Thyroid gland (tissue), 4 donors: ENCODE results near the gene WNT7B. TPM values are rescaled to one million over a fixed set of nuclear protein-coding genes. Genes with fewer than 3 reads are reported as not detected.

Experiments
- DNase-seq, 2 donors: peaks; one replicate each; pipeline ENCODE4 v3.0.0-alpha.2; 2019
- H3K27ac ChIP-seq, 3 donors: fragments of 200-600 bp; sonication (generic); 1 replicate in 2 of 3; 2 replicates in 1 of 3; pipeline ENCODE4 v1.5.1; 2016 to 2019; ENCODE audit warnings: mild to moderate bottlenecking in 1 of 3, moderate library complexity in 1 of 3
- H3K27me3 ChIP-seq: fragments of 200-600 bp; sonication (generic); one replicate; pipeline ENCODE4 v1.5.1; 2019
- H3K36me3 ChIP-seq, 2 donors: fragments of 200-600 bp; sonication (generic); one replicate each; pipeline ENCODE4 v1.5.1; 2016 to 2019
- H3K4me1 ChIP-seq, 2 donors: fragments of 200-600 bp; sonication (generic); one replicate each; pipeline ENCODE4 v1.5.1; 2017 to 2019
- H3K4me3 ChIP-seq, 3 donors: fragments of 200-600 bp; sonication (generic); replicated peaks in 1 of 3; 1 replicate in 2 of 3; 2 replicates in 1 of 3; pipeline ENCODE4 v1.5.1; 2016; ENCODE audit warnings: mild to moderate bottlenecking in 1 of 3
- H3K9me3 ChIP-seq: fragments of 200-600 bp; sonication (generic); one replicate; pipeline ENCODE4 v1.5.1; 2017
- CTCF ChIP-seq, 6 experiments: fragments of 200-600 bp in 3 of 6; fragments of 450-650 bp in 3 of 6; sonication (generic) in 3 of 6; IDR thresholded peaks; one replicate each; pipeline ENCODE4 v1.5.1; 2016 to 2019; ENCODE audit warnings: antibody characterized with exemption in 6 of 6, mild to moderate bottlenecking in 2 of 6, inconsistent platforms in 1 of 6, moderate library complexity in 1 of 6
- POLR2A ChIP-seq, 2 donors: fragments of 450-650 bp; IDR thresholded peaks; one replicate each; pipeline ENCODE4 v1.6.1; 2017; ENCODE audit warnings: antibody characterized with exemption in 2 of 2, mild to moderate bottlenecking in 2 of 2, moderate library complexity in 1 of 2
- WGBS, 2 donors: methylation state at CpG; one replicate each; pipeline ENCODE4 v1.1.5; 2017; 5-methylcytosine and 5-hydroxymethylcytosine counted together
- intact Hi-C: fragments of 100-400 bp; cut with DNase I; formaldehyde crosslinking; loops from one replicate; pipeline ENCODE4 v1.15.1; 2023
- total RNA-seq, 4 donors: library from RNA; depleted of rRNA; stranded (reverse); fragments of >200 nt; gene quantifications; one replicate each; pipeline ENCODE4 v1.2.3, GENCODE V29; 2016

WNT7B gene
- total RNA-seq, 4 donors from 2014 or later = 0.83 to 4.3 (median 2.5) TPM; not detected in 1

- no peak overlapping the region for H3K4me3 ChIP-seq
- DNase-seq = no peak
- no peaks in the 10 kb centered on the region for H3K36me3 ChIP-seq
- no peaks in the 10 kb centered on the region for H3K4me1 ChIP-seq
- H3K27me3 ChIP-seq = no peaks in the 10 kb centered on the region
- intact Hi-C loops = loop anchor here (10.0 kb wide), 1 partner anchor 80 kb away; no protein-coding TSS in a partner anchor
- no peak overlapping the region for H3K27ac ChIP-seq
- no peaks in the 10 kb centered on the region for H3K9me3 ChIP-seq
- WGBS, 2 donors = 68 to 78% methylated on average over 12 of the region's 12 CpGs
- TF ChIP-seq POLR2A (IDR thresholded peaks at IDR 0.05) (no peak), CTCF (IDR thresholded peaks at IDR 0.05) (no peak)
Measured at GRCh38 chr22:45964926-45965527, 11.9 kb downstream of the WNT7B start.

GRCh38 chr22:45964372-45964771, 12.6 kb downstream of the WNT7B start:
- Histone ChIP-seq H3K27me3 (no peaks in the 10 kb centered on the region), H3K4me3 (no peak overlapping the region), H3K27ac (no peak overlapping the region), H3K4me1 (no peaks in the 10 kb centered on the region), H3K9me3 (no peaks in the 10 kb centered on the region), H3K36me3 (no peaks in the 10 kb centered on the region)
- DNase-seq = no peak
- TF ChIP-seq CTCF (IDR thresholded peaks at IDR 0.05) (no peak), POLR2A (IDR thresholded peaks at IDR 0.05) (no peak)
- 74 to 75% methylated on average over 4 to 8 of the region's 12 CpGs for WGBS, 2 donors
- intact Hi-C loops = loop anchor here (10.0 kb wide), 1 partner anchor 80 kb away; no protein-coding TSS in a partner anchor

GRCh38 chr22:45963821-45964220, 13.1 kb downstream of the WNT7B start:
- no peaks in the 10 kb centered on the region for H3K27me3 ChIP-seq
- DNase-seq = no peak
- 67 to 100% methylated on average over 2 to 3 of the region's 7 CpGs for WGBS, 2 donors

GRCh38 chr22:45962756-45963324, 14.1 kb downstream of the WNT7B start:
- Histone ChIP-seq H3K27me3 (no peaks in the 10 kb centered on the region), H3K9me3 (no peaks in the 10 kb centered on the region), H3K4me3 (no peak overlapping the region), H3K4me1 (no peaks in the 10 kb centered on the region), H3K27ac (no peak overlapping the region), H3K36me3 (no peaks in the 10 kb centered on the region)
- no peak for DNase-seq
- WGBS, 2 donors = 68 to 85% methylated on average over 5 to 6 of the region's 12 CpGs
- TF ChIP-seq POLR2A (IDR thresholded peaks at IDR 0.05) (no peak), CTCF (IDR thresholded peaks at IDR 0.05) (no peak)
- intact Hi-C loops = loop anchor here (10.0 kb wide), 1 partner anchor 78 kb away; no protein-coding TSS in a partner anchor

More at GRCh38 chr22:45963821-45964220, 13.1 kb downstream of the WNT7B start:
- Histone ChIP-seq H3K27ac (no peak overlapping the region), H3K4me1 (no peaks in the 10 kb centered on the region), H3K9me3 (no peaks in the 10 kb centered on the region), H3K36me3 (no peaks in the 10 kb centered on the region), H3K4me3 (no peak overlapping the region)
- TF ChIP-seq POLR2A (IDR thresholded peaks at IDR 0.05) (no peak), CTCF (IDR thresholded peaks at IDR 0.05) (no peak)
- intact Hi-C loops = loop anchor here (10.0 kb wide), 1 partner anchor 79 kb away; no protein-coding TSS in a partner anchor

GRCh38 chr22:45962434-45962718, 14.6 kb downstream of the WNT7B start:
- WGBS, 2 donors = 83 to 88% methylated on average over 1 of the region's 1 CpG
- DNase-seq = no peak
- intact Hi-C loops = loop anchor here (10.0 kb wide), 1 partner anchor 78 kb away; no protein-coding TSS in a partner anchor
- TF ChIP-seq POLR2A (IDR thresholded peaks at IDR 0.05) (no peak), CTCF (IDR thresholded peaks at IDR 0.05) (no peak)
- no peaks in the 10 kb centered on the region for H3K36me3 ChIP-seq
- no peaks in the 10 kb centered on the region for H3K27me3 ChIP-seq
- no peaks in the 10 kb centered on the region for H3K4me1 ChIP-seq
- no peak overlapping the region for H3K4me3 ChIP-seq
- no peak overlapping the region for H3K27ac ChIP-seq
- H3K9me3 ChIP-seq = no peaks in the 10 kb centered on the region
